ENCODE measurements around the gene NLGN1.
"Not testable (repeated sequence)": the region's sequence is repeated elsewhere in the genome, so short reads cannot be mapped to it uniquely, and the experiment has no call there.

Gene NLGN1

GRCh38 chr3:173589116-173589515 lies 191.6 kb downstream of the NLGN1 start:
- H3K9me3 Mint-ChIP-seq = peaks cover 2 to 25% of the 10 kb centered on the region in 2 donors

GRCh38 chr3:173591401-173591800 lies 193.9 kb downstream of the NLGN1 start:
- ATAC-seq (replicated peaks) (no peak), DNase-seq (no peak)
- Mint-ChIP-seq H3K4me1 (ENCODE audit: low read depth in 2 of 2) (no peaks in the 10 kb centered on the region), H3K36me3 (ENCODE audit: insufficient read depth) (no peaks in the 10 kb centered on the region), H3K9me3 (peaks cover 2 to 18% of the 10 kb centered on the region in 2 donors), H3K27ac (no peak overlapping the region), H3K4me3 (no peak overlapping the region), H3K27me3 (no peaks in the 10 kb centered on the region)

More at GRCh38 chr3:173589116-173589515, 191.6 kb downstream of the NLGN1 start:
- ATAC-seq (replicated peaks) (no peak), DNase-seq (no peak)
- peaks cover 0 to 16% of the 10 kb centered on the region in 2 donors for H3K27me3 Mint-ChIP-seq
- H3K4me3 Mint-ChIP-seq = no peak overlapping the region
- H3K27ac Mint-ChIP-seq = no peak overlapping the region
- H3K4me1 Mint-ChIP-seq (ENCODE audit: low read depth in 2 of 2) = no peaks in the 10 kb centered on the region
- no peaks in the 10 kb centered on the region for H3K36me3 Mint-ChIP-seq (ENCODE audit: insufficient read depth)

GRCh38 chr3:173594881-173595280 lies 197.3 kb downstream of the NLGN1 start:
- H3K4me3 Mint-ChIP-seq; H3K27ac Mint-ChIP-seq; DNase-seq; ATAC-seq (replicated peaks); H3K36me3 Mint-ChIP-seq (ENCODE audit: insufficient read depth); H3K4me1 Mint-ChIP-seq (ENCODE audit: low read depth in 2 of 2); H3K27me3 Mint-ChIP-seq: not testable (repeated sequence)
- H3K9me3 Mint-ChIP-seq = peaks cover 6 to 18% of the 10 kb centered on the region in 2 donors

- no peaks in the 10 kb centered on the region for H3K27me3 Mint-ChIP-seq
- ATAC-seq (replicated peaks) = no peak
- H3K9me3 Mint-ChIP-seq = peaks cover 0 to 4% of the 10 kb centered on the region in 2 donors
- H3K27ac Mint-ChIP-seq = no peak overlapping the region
- H3K4me1 Mint-ChIP-seq (ENCODE audit: low read depth in 2 of 2) = no peaks in the 10 kb centered on the region
- H3K36me3 Mint-ChIP-seq (ENCODE audit: insufficient read depth) = no peaks in the 10 kb centered on the region
- DNase-seq = no peak
- H3K4me3 Mint-ChIP-seq = no peak overlapping the region
These were observed 202.1 kb downstream of the NLGN1 start for GRCh38 chr3:173599673-173600072.

- H3K27ac Mint-ChIP-seq = no peak overlapping the region
- no peak overlapping the region for H3K4me3 Mint-ChIP-seq
- ATAC-seq (replicated peaks) (no peak), DNase-seq (no peak)
- no peaks in the 10 kb centered on the region for H3K36me3 Mint-ChIP-seq (ENCODE audit: insufficient read depth)
- H3K4me1 Mint-ChIP-seq (ENCODE audit: low read depth in 2 of 2) = no peaks in the 10 kb centered on the region
- H3K27me3 Mint-ChIP-seq = no peaks in the 10 kb centered on the region
- peaks cover 16 to 21% of the 10 kb centered on the region in 2 donors for H3K9me3 Mint-ChIP-seq
These were observed 217.0 kb downstream of the NLGN1 start for GRCh38 chr3:173614522-173614921.

GRCh38 chr3:173615661-173616060 lies 218.1 kb downstream of the NLGN1 start:
- Mint-ChIP-seq H3K36me3 (ENCODE audit: insufficient read depth) (no peaks in the 10 kb centered on the region), H3K27me3 (no peaks in the 10 kb centered on the region), H3K4me3 (no peak overlapping the region), H3K9me3 (peaks cover 9 to 14% of the 10 kb centered on the region in 2 donors), H3K4me1 (ENCODE audit: low read depth in 2 of 2) (no peaks in the 10 kb centered on the region), H3K27ac (no peak overlapping the region)
- DNase-seq (no peak), ATAC-seq (replicated peaks) (no peak)

GRCh38 chr3:173617490-173617889 lies 219.9 kb downstream of the NLGN1 start:
- no peak for ATAC-seq (replicated peaks)
- H3K27me3 Mint-ChIP-seq = no peaks in the 10 kb centered on the region
- peaks cover 7 to 19% of the 10 kb centered on the region in 2 donors for H3K9me3 Mint-ChIP-seq

GRCh38 chr3:173618148-173618547 lies 220.6 kb downstream of the NLGN1 start:
- Mint-ChIP-seq H3K27me3 (no peaks in the 10 kb centered on the region), H3K27ac (no peak overlapping the region), H3K36me3 (ENCODE audit: insufficient read depth) (no peaks in the 10 kb centered on the region), H3K9me3 (peaks cover 7 to 16% of the 10 kb centered on the region in 2 donors), H3K4me3 (no peak overlapping the region), H3K4me1 (ENCODE audit: low read depth in 2 of 2) (no peaks in the 10 kb centered on the region)
- ATAC-seq (replicated peaks) = no peak
- no peak for DNase-seq

More at GRCh38 chr3:173617490-173617889, 219.9 kb downstream of the NLGN1 start:
- H3K4me3 Mint-ChIP-seq = no peak overlapping the region
- H3K36me3 Mint-ChIP-seq (ENCODE audit: insufficient read depth) = no peaks in the 10 kb centered on the region
- no peaks in the 10 kb centered on the region for H3K4me1 Mint-ChIP-seq (ENCODE audit: low read depth in 2 of 2)
- DNase-seq = no peak
- no peak overlapping the region for H3K27ac Mint-ChIP-seq

- H3K27me3 Mint-ChIP-seq = no peaks in the 10 kb centered on the region
- no peak overlapping the region for H3K4me3 Mint-ChIP-seq
- H3K27ac Mint-ChIP-seq = no peak overlapping the region
- no peak for ATAC-seq (replicated peaks)
- H3K9me3 Mint-ChIP-seq = peaks cover 7 to 19% of the 10 kb centered on the region in 2 donors
- no peaks in the 10 kb centered on the region for H3K36me3 Mint-ChIP-seq (ENCODE audit: insufficient read depth)
- DNase-seq = no peak
- no peaks in the 10 kb centered on the region for H3K4me1 Mint-ChIP-seq (ENCODE audit: low read depth in 2 of 2)
These were observed 221.2 kb downstream of the NLGN1 start for GRCh38 chr3:173618703-173619102.

- ATAC-seq (replicated peaks) = no peak
- no peak overlapping the region for H3K27ac Mint-ChIP-seq
- H3K27me3 Mint-ChIP-seq = no peaks in the 10 kb centered on the region
- no peaks in the 10 kb centered on the region for H3K4me1 Mint-ChIP-seq (ENCODE audit: low read depth in 2 of 2)
- DNase-seq = no peak
- H3K9me3 Mint-ChIP-seq = peaks cover 0 to 13% of the 10 kb centered on the region in 2 donors
- no peaks in the 10 kb centered on the region for H3K36me3 Mint-ChIP-seq (ENCODE audit: insufficient read depth)
- H3K4me3 Mint-ChIP-seq = no peak overlapping the region
These were observed 224.6 kb downstream of the NLGN1 start for GRCh38 chr3:173622166-173622565.

GRCh38 chr3:173624086-173624485 lies 226.5 kb downstream of the NLGN1 start:
- Mint-ChIP-seq H3K27me3 (no peaks in the 10 kb centered on the region), H3K27ac (no peak overlapping the region), H3K36me3 (ENCODE audit: insufficient read depth) (peaks cover 3% of the 10 kb centered on the region), H3K4me1 (ENCODE audit: low read depth in 2 of 2) (no peaks in the 10 kb centered on the region), H3K9me3 (peaks cover 6 to 16% of the 10 kb centered on the region in 2 donors), H3K4me3 (no peak overlapping the region)
- DNase-seq = no peak
- ATAC-seq (replicated peaks) = no peak

GRCh38 chr3:173630849-173631248 lies 233.3 kb downstream of the NLGN1 start:
- H3K4me3 Mint-ChIP-seq = no peak overlapping the region
- H3K27ac Mint-ChIP-seq = no peak overlapping the region
- H3K9me3 Mint-ChIP-seq = peaks cover 6% of the 10 kb centered on the region in 2 donors
- H3K27me3 Mint-ChIP-seq = no peaks in the 10 kb centered on the region
- DNase-seq (no peak), ATAC-seq (replicated peaks) (no peak)
- H3K36me3 Mint-ChIP-seq (ENCODE audit: insufficient read depth) = peaks cover 3% of the 10 kb centered on the region
- no peaks in the 10 kb centered on the region for H3K4me1 Mint-ChIP-seq (ENCODE audit: low read depth in 2 of 2)

- Mint-ChIP-seq H3K36me3 (ENCODE audit: insufficient read depth) (peaks cover 1% of the 10 kb centered on the region), H3K27ac (no peak overlapping the region), H3K9me3 (peaks cover 3% of the 10 kb centered on the region in 2 donors), H3K4me1 (ENCODE audit: low read depth in 2 of 2) (no peaks in the 10 kb centered on the region), H3K4me3 (no peak overlapping the region), H3K27me3 (no peaks in the 10 kb centered on the region)
- ATAC-seq (replicated peaks) = no peak
- DNase-seq = no peak
These were observed 235.4 kb downstream of the NLGN1 start for GRCh38 chr3:173632945-173633344.

GRCh38 chr3:173635826-173636225 lies 238.3 kb downstream of the NLGN1 start:
- H3K36me3 Mint-ChIP-seq (ENCODE audit: insufficient read depth) = no peaks in the 10 kb centered on the region
- H3K27me3 Mint-ChIP-seq = no peaks in the 10 kb centered on the region
- H3K4me1 Mint-ChIP-seq (ENCODE audit: low read depth in 2 of 2) = no peaks in the 10 kb centered on the region
- H3K27ac Mint-ChIP-seq = no peak overlapping the region
- no peak for DNase-seq
- no peak overlapping the region for H3K4me3 Mint-ChIP-seq
- no peaks in the 10 kb centered on the region for H3K9me3 Mint-ChIP-seq
- no peak for ATAC-seq (replicated peaks)

GRCh38 chr3:173639098-173639497 lies 241.6 kb downstream of the NLGN1 start:
- Mint-ChIP-seq H3K36me3 (ENCODE audit: insufficient read depth) (no peaks in the 10 kb centered on the region), H3K27me3 (no peaks in the 10 kb centered on the region), H3K4me1 (ENCODE audit: low read depth in 2 of 2) (no peaks in the 10 kb centered on the region), H3K9me3 (no peaks in the 10 kb centered on the region), H3K27ac (no peak overlapping the region), H3K4me3 (no peak overlapping the region)
- DNase-seq = no peak
- no peak for ATAC-seq (replicated peaks)

Data from effector memory CD8-positive, alpha-beta T cell (primary cell).